ENCODE data around the gene ADIPOR2.

Gene ADIPOR2

DNA sequence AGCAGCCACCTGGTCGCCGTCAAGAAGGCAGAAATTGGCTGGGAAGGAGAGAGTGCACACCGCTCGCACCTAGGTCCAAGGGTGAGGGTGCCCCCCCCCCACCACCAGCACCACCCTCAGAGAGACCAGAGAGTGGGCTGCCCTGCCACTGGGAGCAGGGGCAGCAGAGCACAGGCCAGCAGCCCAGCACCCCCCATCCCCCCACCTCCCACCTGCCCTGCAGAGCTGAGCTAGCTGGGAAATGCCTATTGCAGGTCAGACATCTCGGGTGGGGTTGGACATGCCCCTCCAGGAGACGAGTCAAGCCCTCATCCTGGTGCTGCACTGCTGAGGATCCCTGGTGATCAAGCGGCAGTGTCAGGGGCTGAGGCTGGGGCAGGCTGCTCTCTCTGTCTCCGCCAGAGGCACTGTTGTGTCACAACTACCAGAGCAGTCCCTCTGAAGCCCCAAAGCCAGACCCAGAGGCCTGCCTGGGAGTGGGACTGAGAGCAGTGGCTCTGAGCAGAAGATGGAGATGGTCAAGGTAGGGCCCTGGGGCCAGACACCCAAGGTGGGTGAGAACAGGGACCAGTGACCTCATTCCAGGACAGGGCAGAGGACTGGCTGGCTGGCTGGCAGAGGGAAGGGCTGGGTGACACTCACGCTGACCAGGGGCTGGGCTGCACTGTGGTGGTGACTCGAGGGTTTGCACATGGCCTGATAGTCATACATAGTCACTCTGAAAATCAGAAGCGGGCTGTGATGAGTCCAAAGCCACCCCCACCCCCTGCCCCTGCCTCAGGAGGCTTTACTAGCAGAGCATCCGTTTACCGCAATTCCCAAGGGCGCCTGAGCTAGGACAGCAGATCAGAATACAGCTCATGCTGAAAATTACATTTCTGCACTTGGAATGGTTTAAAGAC lies 109.8 kb downstream of the ADIPOR2 start:
- TF ChIP-seq, protein P1, sequence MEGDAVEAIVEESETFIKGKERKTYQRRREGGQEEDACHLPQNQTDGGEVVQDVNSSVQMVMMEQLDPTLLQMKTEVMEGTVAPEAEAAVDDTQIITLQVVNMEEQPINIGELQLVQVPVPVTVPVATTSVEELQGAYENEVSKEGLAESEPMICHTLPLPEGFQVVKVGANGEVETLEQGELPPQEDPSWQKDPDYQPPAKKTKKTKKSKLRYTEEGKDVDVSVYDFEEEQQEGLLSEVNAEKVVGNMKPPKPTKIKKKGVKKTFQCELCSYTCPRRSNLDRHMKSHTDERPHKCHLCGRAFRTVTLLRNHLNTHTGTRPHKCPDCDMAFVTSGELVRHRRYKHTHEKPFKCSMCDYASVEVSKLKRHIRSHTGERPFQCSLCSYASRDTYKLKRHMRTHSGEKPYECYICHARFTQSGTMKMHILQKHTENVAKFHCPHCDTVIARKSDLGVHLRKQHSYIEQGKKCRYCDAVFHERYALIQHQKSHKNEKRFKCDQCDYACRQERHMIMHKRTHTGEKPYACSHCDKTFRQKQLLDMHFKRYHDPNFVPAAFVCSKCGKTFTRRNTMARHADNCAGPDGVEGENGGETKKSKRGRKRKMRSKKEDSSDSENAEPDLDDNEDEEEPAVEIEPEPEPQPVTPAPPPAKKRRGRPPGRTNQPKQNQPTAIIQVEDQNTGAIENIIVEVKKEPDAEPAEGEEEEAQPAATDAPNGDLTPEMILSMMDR (IDR thresholded peaks at IDR 0.05; ENCODE audit: extremely low read depth, missing control alignments), result peak; percentile 64
- DNase-seq (ENCODE audit: low spot score), result peak; percentile 71

DNA sequence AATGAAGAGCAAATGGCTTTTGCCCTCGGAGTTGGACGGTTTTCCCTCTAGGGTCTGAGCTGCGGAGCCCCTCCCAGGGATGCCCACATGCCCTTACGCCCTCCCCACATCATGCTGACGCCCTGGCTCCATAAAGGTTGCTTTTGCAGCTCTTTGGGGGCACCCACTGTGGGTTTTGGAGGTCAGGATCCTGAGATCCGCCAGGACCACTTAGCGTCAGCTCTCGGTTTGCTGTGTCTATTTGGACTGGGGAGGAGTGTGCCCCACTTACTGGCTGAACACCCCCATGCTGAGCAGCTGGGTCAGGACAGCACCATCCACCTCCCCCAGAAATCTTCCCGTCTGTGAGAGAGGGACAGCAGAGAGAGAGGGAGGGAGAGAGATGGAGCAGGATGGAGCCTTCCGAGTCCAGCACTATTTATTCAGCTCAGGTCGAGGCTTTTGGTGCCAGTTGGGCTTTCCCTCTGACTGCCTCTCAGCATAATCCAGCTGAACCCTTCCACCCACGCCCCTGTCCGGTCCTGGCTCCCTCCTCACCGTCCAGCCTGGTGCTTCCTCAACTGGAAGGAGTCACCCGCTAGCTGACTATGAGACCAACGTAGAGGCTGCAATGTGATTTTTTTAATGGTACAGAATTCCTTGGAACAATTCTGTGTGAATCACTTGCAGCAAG lies 110.6 kb downstream of the ADIPOR2 start:
- DNase-seq (ENCODE audit: low spot score), result no peak
- TF ChIP-seq, protein P1 (IDR thresholded peaks at IDR 0.05; ENCODE audit: extremely low read depth, missing control alignments), result no peak

DNA sequence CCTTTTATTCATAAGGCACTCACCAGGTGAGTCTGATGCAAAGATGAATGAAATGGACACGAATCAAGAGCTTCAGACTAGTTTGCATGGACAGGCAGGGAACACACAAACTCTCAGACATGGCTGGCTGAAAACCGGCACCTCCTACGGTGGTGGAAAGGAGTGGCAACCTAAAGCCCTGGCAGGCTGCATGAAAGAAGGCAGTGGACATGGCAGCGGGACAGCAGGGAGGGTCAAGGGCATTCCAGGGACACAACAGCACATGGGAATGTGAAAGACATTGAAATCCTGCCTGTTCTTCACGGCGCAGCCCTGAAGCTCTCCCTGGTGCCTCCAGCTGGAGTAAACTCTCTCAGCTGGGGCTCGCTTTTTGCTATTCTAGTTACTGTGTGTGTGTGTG lies 112.9 kb downstream of the ADIPOR2 start:
- TF ChIP-seq, protein P1 (IDR thresholded peaks at IDR 0.05; ENCODE audit: extremely low read depth, missing control alignments), result no peak
- no peak for DNase-seq (ENCODE audit: low spot score)

DNA sequence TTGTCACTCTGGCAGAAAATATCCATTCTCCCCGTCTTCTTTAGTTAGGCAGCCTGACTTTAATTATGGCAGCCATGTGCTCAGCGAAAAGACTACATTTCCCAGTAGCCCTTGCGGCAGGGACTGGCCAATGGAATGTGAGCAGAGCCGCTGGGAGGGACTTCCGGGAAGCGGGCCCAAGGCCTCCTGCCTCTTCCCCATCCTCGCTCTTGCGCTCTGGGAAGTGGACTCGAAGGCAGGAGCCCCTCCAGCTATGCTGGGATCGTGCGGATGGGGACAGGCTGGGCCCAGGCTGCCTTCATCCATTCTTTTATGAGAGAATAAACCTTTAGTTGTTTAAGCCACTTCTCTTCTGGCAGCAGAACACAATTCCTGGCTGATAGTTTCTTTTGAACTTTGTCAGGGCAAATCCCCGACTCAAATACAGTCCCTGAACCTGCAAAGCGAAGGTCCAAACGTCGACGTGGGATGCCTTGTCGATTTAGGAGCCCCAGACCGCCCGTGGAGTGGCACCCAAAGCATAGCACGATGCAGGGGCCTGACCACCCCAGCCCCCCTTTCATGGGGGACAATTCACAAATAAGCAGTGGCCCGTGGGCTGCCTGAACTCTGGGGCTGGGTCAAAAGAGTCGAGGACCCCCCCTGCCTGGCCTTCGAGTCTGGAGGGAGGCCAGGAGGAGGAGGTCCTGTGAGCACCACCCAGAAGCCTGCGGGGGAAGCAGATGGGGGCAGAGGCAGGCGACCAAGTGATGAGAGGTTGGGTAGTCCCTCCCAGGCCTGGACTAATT lies 113.9 kb downstream of the ADIPOR2 start:
- DNase-seq (ENCODE audit: low spot score), result peak; percentile 90
- TF ChIP-seq, protein P1 (IDR thresholded peaks at IDR 0.05; ENCODE audit: extremely low read depth, missing control alignments), result no peak

- TF ChIP-seq, protein P1 (IDR thresholded peaks at IDR 0.05; ENCODE audit: extremely low read depth, missing control alignments), result no peak
- DNase-seq (ENCODE audit: low spot score), result no peak
Observed at GRCh38 chr12:1805441-1806081, 114.7 kb downstream of the ADIPOR2 start.

DNA sequence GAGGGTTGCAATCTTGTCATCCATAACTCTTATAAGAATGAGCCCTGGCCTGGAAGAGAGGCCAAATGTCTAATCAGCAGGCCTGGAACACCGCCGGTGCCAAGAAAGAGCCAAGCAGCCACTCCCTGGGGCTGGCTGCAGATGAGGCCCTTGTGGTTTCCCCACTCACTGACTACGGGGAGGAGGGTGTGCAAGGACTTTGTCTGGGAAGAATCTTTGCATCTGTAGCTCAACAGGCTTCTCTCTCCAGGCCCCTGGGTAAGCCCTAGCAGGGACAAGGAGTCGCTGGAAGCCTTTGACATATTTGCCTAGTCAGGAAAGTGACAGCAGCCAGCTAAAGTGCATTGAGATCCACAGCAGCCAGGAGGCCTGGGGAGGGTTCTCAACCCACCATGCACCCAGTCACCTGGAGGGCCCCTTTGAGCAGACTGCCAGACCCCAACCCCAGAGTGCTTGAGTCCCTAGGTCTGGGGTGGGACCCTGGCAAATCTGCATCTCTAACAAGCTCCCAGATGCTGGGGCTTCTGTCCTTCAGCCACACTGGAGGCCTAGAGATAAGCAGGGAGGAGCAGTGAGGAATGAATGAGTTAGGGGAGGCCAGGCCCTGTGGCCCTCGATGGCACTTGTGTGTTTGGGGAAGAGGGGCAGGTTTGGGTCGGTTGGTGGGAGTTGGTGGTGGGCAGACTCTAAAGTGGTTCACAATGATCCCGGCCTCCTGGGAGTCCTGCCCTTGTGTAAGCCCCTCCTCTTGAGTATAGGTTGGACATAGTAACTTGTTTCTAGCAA lies 115.6 kb downstream of the ADIPOR2 start:
- DNase-seq (ENCODE audit: low spot score), result no peak
- TF ChIP-seq, protein P1 (IDR thresholded peaks at IDR 0.05; ENCODE audit: extremely low read depth, missing control alignments), result no peak

All from GM20000 (cell line).